IMR-90 (cell line): ENCODE results near the gene FLT1. TPM values are rescaled to one million over a fixed set of nuclear protein-coding genes. Genes with fewer than 3 reads are reported as not detected.

Source experiments
- ATAC-seq: fragments of 200-7000 bp; cut with Tn5 transposase; 2 replicates; pipeline ENCODE4 v1.9.1; 2020; ENCODE audit warnings: low read depth, mild to moderate bottlenecking, moderate library complexity
- Bru-seq: library from RNA; stranded (reverse); fragments of 400-500 nt; gene quantifications from one replicate; lab custom pipeline; 2021; lab: Mats Ljungman, UMichigan
- BruChase-seq, 2 experiments: library from RNA; stranded (reverse); fragments of 400-500 nt; gene quantifications; one replicate each; lab custom pipeline; 2021; lab: Mats Ljungman, UMichigan
- BruUV-seq: library from RNA; stranded (reverse); fragments of 400-500 nt; replicated peaks from 2 replicates; lab custom pipeline; 2021; lab: Mats Ljungman, UMichigan
- CTCF ChIA-PET: fragments of 300-600 bp; formaldehyde crosslinking; extraction: SDS; loops from one replicate; lab custom pipeline; 2021; ENCODE audit warnings: antibody characterized with exemption; lab: Yijun Ruan, JAX
- POLR2A ChIA-PET: fragments of 300-600 bp; sonication (Branson Sonifier 250); formaldehyde crosslinking; loops from one replicate; lab custom pipeline; 2022; ENCODE audit warnings: antibody characterized with exemption; ENCODE audit not compliant: unreplicated experiment; lab: Charles Lee
- DNase-seq: peaks from one replicate; pipeline ENCODE4 v3.0.0; 2013
- H2AFZ ChIP-seq: replicated peaks from 2 replicates; pipeline ENCODE3; 2013; ENCODE audit warnings: low read length, mild to moderate bottlenecking; ENCODE audit not compliant: poor library complexity
- H2AK5ac ChIP-seq: 2 replicates; pipeline ENCODE4 v1.6.1; 2013; ENCODE audit warnings: low read depth, low read length, inconsistent platforms
- H2AK9ac ChIP-seq: replicated peaks from 2 replicates; pipeline ENCODE3; 2013; ENCODE audit warnings: mild to moderate bottlenecking, low read depth, low read length, moderate library complexity; ENCODE audit not compliant: poor library complexity
- H2BK120ac ChIP-seq: 2 replicates; pipeline ENCODE4 v1.6.1; 2013; ENCODE audit warnings: low read depth, low read length, inconsistent platforms
- H2BK15ac ChIP-seq: 3 replicates; pipeline ENCODE4 v1.6.1; 2013; ENCODE audit warnings: low read depth, low read length, inconsistent platforms
- H2BK20ac ChIP-seq: 2 replicates; pipeline ENCODE4 v1.6.1; 2013; ENCODE audit warnings: low read depth, mild to moderate bottlenecking, inconsistent platforms, low read length, moderate library complexity
- H2BK5ac ChIP-seq: 2 replicates; pipeline ENCODE4 v1.6.1; 2013; ENCODE audit warnings: mild to moderate bottlenecking, low read depth, low read length, inconsistent platforms; ENCODE audit not compliant: poor library complexity, severe bottlenecking
- H3K14ac ChIP-seq: replicated peaks from 2 replicates; pipeline ENCODE4 v1.6.1; 2013; ENCODE audit warnings: low read depth, low read length, inconsistent platforms
- H3K18ac ChIP-seq: 2 replicates; pipeline ENCODE4 v1.6.1; 2013; ENCODE audit warnings: low read depth, low read length, control low read depth
- H3K23ac ChIP-seq: 2 replicates; pipeline ENCODE4 v1.6.1; 2013; ENCODE audit warnings: low read depth, low read length, inconsistent platforms
- H3K27ac ChIP-seq: 2 replicates; pipeline ENCODE4 v1.5.1; 2013; ENCODE audit warnings: mild to moderate bottlenecking, control low read depth, low read length; ENCODE audit not compliant: insufficient read depth
- H3K27me3 ChIP-seq: 2 replicates; pipeline ENCODE4 v1.6.1; 2013; ENCODE audit warnings: low read length; ENCODE audit not compliant: control insufficient read depth, insufficient read depth
- H3K36me3 ChIP-seq: 2 replicates; pipeline ENCODE4 v1.6.1; 2013; ENCODE audit warnings: low read length, mixed read lengths; ENCODE audit not compliant: control insufficient read depth, insufficient read depth
- H3K4ac ChIP-seq: 2 replicates; pipeline ENCODE4 v1.6.1; 2013; ENCODE audit warnings: low read depth, low read length, inconsistent platforms
- H3K4me1 ChIP-seq: 2 replicates; pipeline ENCODE4 v1.6.1; 2013; ENCODE audit warnings: low read length, mixed read lengths; ENCODE audit not compliant: control insufficient read depth, insufficient read depth
- H3K4me2 ChIP-seq: 2 replicates; pipeline ENCODE4 v1.6.1; 2013; ENCODE audit warnings: low read depth, mild to moderate bottlenecking, control low read depth, low read length, moderate library complexity
- H3K4me3 ChIP-seq: 2 replicates; pipeline ENCODE4 v1.5.1; 2013; ENCODE audit warnings: low read depth, mild to moderate bottlenecking, control low read depth, low read length, moderate library complexity; ENCODE audit not compliant: insufficient read depth
- H3K56ac ChIP-seq: 2 replicates; pipeline ENCODE4 v1.6.1; 2013; ENCODE audit warnings: low read length, inconsistent platforms; ENCODE audit not compliant: insufficient read depth; ENCODE audit errors: extremely low read depth
- H3K79me1 ChIP-seq, 2 experiments: 2 replicates each; pipeline ENCODE4 v1.6.1; 2013; ENCODE audit warnings: low read length in 2 of 2, inconsistent platforms in 1 of 2, low read depth in 1 of 2
- H3K9ac ChIP-seq: 2 replicates; pipeline ENCODE4 v1.6.1; 2013; ENCODE audit warnings: low read depth, low read length, control low read depth
- H3K9me1 ChIP-seq: 2 replicates; pipeline ENCODE4 v1.6.1; 2013; ENCODE audit warnings: low read length, inconsistent platforms; ENCODE audit not compliant: insufficient read depth
- H3K9me3 ChIP-seq: 2 replicates; pipeline ENCODE4 v1.6.1; 2013; ENCODE audit warnings: low read length; ENCODE audit not compliant: control insufficient read depth, insufficient read depth
- H4K20me1 ChIP-seq: 2 replicates; pipeline ENCODE4 v1.6.1; 2013; ENCODE audit warnings: low read length, inconsistent platforms; ENCODE audit not compliant: insufficient read depth
- H4K5ac ChIP-seq: 2 replicates; pipeline ENCODE4 v1.6.1; 2013; ENCODE audit warnings: mild to moderate bottlenecking, low read depth, low read length, control low read depth
- H4K8ac ChIP-seq, 2 experiments: 2 replicates each; pipeline ENCODE4 v1.6.1; 2013; ENCODE audit warnings: low read depth in 2 of 2, low read length in 2 of 2, control low read depth in 1 of 2, inconsistent platforms in 1 of 2
- H4K91ac ChIP-seq: 2 replicates; pipeline ENCODE4 v1.6.1; 2013; ENCODE audit warnings: low read depth, low read length, inconsistent platforms; ENCODE audit not compliant: insufficient read depth
- BHLHE40 ChIP-seq: fragments of 150-350 bp; IDR thresholded peaks from 2 replicates; pipeline ENCODE4 v1.6.1; 2016; ENCODE audit warnings: mild to moderate bottlenecking, low read depth, low read length
- POLR2A ChIP-seq: IDR thresholded peaks from 2 replicates; pipeline ENCODE4 v1.6.1; 2012; ENCODE audit warnings: mild to moderate bottlenecking, low read depth, low read length
- RAD21 ChIP-seq: IDR thresholded peaks from 2 replicates; pipeline ENCODE4 v1.6.1; 2012; ENCODE audit warnings: low read length, improper control_type of control experiment
- WGBS, 2 experiments: methylation state at CpG; one replicate each; pipeline versions ENCODE4 v1.1.5 to v1.1.7; 2013; ENCODE audit warnings: missing lambda C conversion rate in 2 of 2; ENCODE audit not compliant: insufficient read length in 1 of 2; ENCODE audit errors: extremely low coverage in 2 of 2; 5-methylcytosine and 5-hydroxymethylcytosine counted together
- dilution Hi-C: fragments of 300-500 bp; cut with HindIII; formaldehyde crosslinking; loops from one replicate; pipeline ENCODE4 v1.14.3; 2018; ENCODE audit warnings: low sequenced_read_pairs; ENCODE audit not compliant: unreplicated experiment
- in situ Hi-C: fragments of 300-500 bp; cut with MboI; formaldehyde crosslinking; loops from 3 replicates; pipeline ENCODE4 v1.14.3; 2019; ENCODE audit warnings: low sequenced_read_pairs, inconsistent platforms, mixed read lengths
- intact Hi-C: fragments of 100-400 bp; cut with micrococcal nuclease; formaldehyde crosslinking; loops from 2 replicates; pipeline ENCODE4 v1.10.0; 2022
- long read RNA-seq: library from polyadenylated mRNA; unstranded; transcript quantifications from one replicate; pipeline ENCODE4 v2.0.0, GENCODE V29; 2021; ENCODE audit not compliant: unreplicated experiment
- polyA plus RNA-seq, 3 experiments: library from polyadenylated mRNA; depleted of rRNA; stranded (reverse); fragments of >200 nt; gene quantifications; 2 replicates each; pipeline ENCODE4 v1.2.3, GENCODE V29; 2012; ENCODE audit warnings: low replicate concordance in 1 of 3
- total RNA-seq: library from RNA; depleted of rRNA; stranded (reverse); fragments of >200 nt; gene quantifications from 2 replicates; pipeline ENCODE4 v1.2.3, GENCODE V29; 2012; rRNA removed

The FLT1 gene, protein sequence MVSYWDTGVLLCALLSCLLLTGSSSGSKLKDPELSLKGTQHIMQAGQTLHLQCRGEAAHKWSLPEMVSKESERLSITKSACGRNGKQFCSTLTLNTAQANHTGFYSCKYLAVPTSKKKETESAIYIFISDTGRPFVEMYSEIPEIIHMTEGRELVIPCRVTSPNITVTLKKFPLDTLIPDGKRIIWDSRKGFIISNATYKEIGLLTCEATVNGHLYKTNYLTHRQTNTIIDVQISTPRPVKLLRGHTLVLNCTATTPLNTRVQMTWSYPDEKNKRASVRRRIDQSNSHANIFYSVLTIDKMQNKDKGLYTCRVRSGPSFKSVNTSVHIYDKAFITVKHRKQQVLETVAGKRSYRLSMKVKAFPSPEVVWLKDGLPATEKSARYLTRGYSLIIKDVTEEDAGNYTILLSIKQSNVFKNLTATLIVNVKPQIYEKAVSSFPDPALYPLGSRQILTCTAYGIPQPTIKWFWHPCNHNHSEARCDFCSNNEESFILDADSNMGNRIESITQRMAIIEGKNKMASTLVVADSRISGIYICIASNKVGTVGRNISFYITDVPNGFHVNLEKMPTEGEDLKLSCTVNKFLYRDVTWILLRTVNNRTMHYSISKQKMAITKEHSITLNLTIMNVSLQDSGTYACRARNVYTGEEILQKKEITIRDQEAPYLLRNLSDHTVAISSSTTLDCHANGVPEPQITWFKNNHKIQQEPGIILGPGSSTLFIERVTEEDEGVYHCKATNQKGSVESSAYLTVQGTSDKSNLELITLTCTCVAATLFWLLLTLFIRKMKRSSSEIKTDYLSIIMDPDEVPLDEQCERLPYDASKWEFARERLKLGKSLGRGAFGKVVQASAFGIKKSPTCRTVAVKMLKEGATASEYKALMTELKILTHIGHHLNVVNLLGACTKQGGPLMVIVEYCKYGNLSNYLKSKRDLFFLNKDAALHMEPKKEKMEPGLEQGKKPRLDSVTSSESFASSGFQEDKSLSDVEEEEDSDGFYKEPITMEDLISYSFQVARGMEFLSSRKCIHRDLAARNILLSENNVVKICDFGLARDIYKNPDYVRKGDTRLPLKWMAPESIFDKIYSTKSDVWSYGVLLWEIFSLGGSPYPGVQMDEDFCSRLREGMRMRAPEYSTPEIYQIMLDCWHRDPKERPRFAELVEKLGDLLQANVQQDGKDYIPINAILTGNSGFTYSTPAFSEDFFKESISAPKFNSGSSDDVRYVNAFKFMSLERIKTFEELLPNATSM (N-terminal part only)
- total RNA-seq, result 10.0 and 10.4 TPM in 2 replicates
- polyA plus RNA-seq (2012; rRNA removed), result 4.4 and 4.5 TPM in 2 replicates
- 1.6 and 2.5 TPM in 2 replicates for polyA plus RNA-seq (2012; cell fraction: cytosol; rRNA removed)
- polyA plus RNA-seq (2012; cell fraction: nucleus; rRNA removed; ENCODE audit: low replicate concordance), result 1.3 and 3.9 TPM in 2 replicates
- percentile 41 among the genes with signal in this experiment for Bru-seq, nascent RNA
- BruChase-seq, experiment 1, labeled RNA remaining after a 6-hour chase, result percentile 30 among the genes with signal in this experiment
- BruChase-seq, experiment 2, labeled RNA remaining after a 2-hour chase, result percentile 31 among the genes with signal in this experiment
- long read RNA-seq, full-length matches to known transcripts, result 4 of 10 reads
- long read RNA-seq, partial matches to known transcripts, result 3 of 10 reads
- long read RNA-seq, other reads (novel, unspliced or antisense), result 3 of 10 reads

DNA sequence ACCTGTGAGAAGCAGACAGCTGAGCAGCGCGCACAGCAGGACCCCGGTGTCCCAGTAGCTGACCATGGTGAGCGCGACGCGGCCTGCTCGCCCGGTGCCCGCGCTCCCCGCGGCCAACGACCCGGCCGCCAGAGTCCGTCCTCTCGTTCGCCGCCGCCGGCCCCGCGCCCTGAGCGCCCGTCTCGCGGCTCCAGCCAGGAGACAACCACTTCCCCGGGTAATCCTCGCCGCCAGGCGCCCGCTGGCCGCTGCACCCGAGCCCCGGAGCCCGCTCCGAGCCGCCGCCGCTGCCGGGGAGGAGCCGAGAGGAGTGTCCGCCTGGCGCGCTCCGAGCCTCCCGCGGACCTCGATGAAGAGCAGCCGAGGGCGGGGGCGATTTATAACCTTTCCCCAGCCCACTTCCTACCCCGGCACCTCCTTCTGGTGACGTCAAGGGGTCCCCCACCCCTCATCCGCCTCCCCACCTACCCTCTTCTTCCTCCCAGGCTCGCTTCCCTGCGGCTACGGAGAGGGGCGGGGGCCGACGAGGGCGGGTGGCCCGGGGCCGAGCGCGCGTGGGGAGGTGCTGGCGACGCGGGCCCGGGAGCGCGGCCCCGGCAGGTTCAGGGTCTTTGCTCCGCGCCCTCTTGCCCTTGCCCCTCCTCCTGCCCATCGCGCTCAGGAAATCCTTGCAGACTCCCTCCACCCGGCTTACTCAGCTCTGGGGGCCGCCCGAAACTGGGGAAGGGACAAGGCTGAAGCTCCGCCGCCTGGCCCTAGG is at the start of gene FLT1:
Gene FLT1 (minus strand): TSS at position 351 of the 760 bp plus-strand sequence. CDS start 285 bp downstream, at position 66.
- Histone ChIP-seq H3K9me1 (0 out of 2 replicates have a peak, but pooled peaks cover 2% of the 10 kb centered on the region), H2AFZ (peak within 1 kb of the TSS; percentile 92), H4K8ac (0 out of 4 replicates have a peak within 1 kb of the TSS, but pooled peaks of 1 of the 2 experiments have one; percentile 20), H4K5ac (no peak within 1 kb of the TSS), H3K4me2 (peak within 1 kb of the TSS; percentile 98), H3K56ac (no peak within 1 kb of the TSS), H3K14ac (peak within 1 kb of the TSS; percentile 71), H3K4ac (peak within 1 kb of the TSS; percentile 36; the same call in 1 of the 2 replicates), H3K36me3 (no peaks in the 10 kb centered on the region), H3K4me1 (peaks cover 4% of the 10 kb centered on the region; the same call in 1 of the 2 replicates), H2BK15ac (0 out of 3 replicates have a peak within 1 kb of the TSS, but pooled peaks have one; percentile 6), H2BK120ac (peak within 1 kb of the TSS; percentile 54; the same call in 1 of the 2 replicates), H3K27ac (no peak within 1 kb of the TSS; the same call in 1 of the 2 replicates), H4K91ac (no peak within 1 kb of the TSS; the same call in 1 of the 2 replicates), H2AK9ac (peak within 1 kb of the TSS; percentile 59), H3K9ac (peak within 1 kb of the TSS; percentile 65), H2BK20ac (no peak within 1 kb of the TSS), H3K23ac (peak within 1 kb of the TSS; percentile 73), H3K9me3 (no peaks in the 10 kb centered on the region), H4K20me1 (peaks cover 3% of the 10 kb centered on the region; the same call in 1 of the 2 replicates), H3K18ac (no peak within 1 kb of the TSS), H2BK5ac (no peak within 1 kb of the TSS), H3K79me1 (peaks cover 5 to 22% of the 10 kb centered on the region in 2 experiments; a peak in 1 of 4 replicates), H2AK5ac (no peak within 1 kb of the TSS), H3K4me3 (peak within 1 kb of the TSS; percentile 94), H3K27me3 (peaks cover 22% of the 10 kb centered on the region; the same call in 1 of the 2 replicates)
- peak; percentile 38 for DNase-seq
- 0% methylated on average over 11 of the region's 84 CpGs; no CpG with 5 or more reads in 1 of the 2 experiments for WGBS, 2 experiments
- ChIA-PET CTCF (no interaction called here), POLR2A (interaction anchor here (0.5 kb wide), 1 partner anchor 144 kb away, joined by 3 read pairs; no protein-coding TSS in a partner anchor)
- peak; percentile 68 for ATAC-seq
- in situ Hi-C loops, result no loop called here
- dilution Hi-C loops, result no loop called here
- TF ChIP-seq POLR2A, result peak; percentile 64; the same call in 1 of the 2 replicates
- no peak; the same call in 1 of the 2 replicates for TF ChIP-seq RAD21
- TF ChIP-seq BHLHE40, result no peak
- no TSS peak for BruUV-seq
- intact Hi-C loops, result loop anchor here (5.0 kb wide), 3 partner anchors 142 to 173 kb away; partner anchors contain the start of gene POMP
